Kidney epithelial cell (primary cell): Measurements from ENCODE around the gene PLCD3. TPM values are rescaled to one million over a fixed set of nuclear protein-coding genes. Genes with fewer than 3 reads are reported as not detected.

Experiments
- DNase-seq: peaks from one replicate; pipeline ENCODE4 v3.0.0-alpha.2; 2010; ENCODE audit warnings: low read depth
- H3K27me3 ChIP-seq: 2 replicates; pipeline ENCODE4 v1.6.0; 2011; ENCODE audit warnings: low read length; ENCODE audit not compliant: control insufficient read depth, insufficient read depth
- H3K36me3 ChIP-seq: 2 replicates; pipeline ENCODE4 v1.5.1; 2011; ENCODE audit warnings: low read length; ENCODE audit not compliant: control insufficient read depth, insufficient read depth
- H3K4me3 ChIP-seq: 2 replicates; pipeline ENCODE4 v1.5.1; 2011; ENCODE audit warnings: low read depth, mild to moderate bottlenecking, control low read depth, low read length
- CTCF ChIP-seq: IDR thresholded peaks from 2 replicates; pipeline ENCODE4 v1.5.1; 2011; ENCODE audit warnings: mild to moderate bottlenecking, moderate library complexity, low read length, control low read depth, inconsistent platforms; ENCODE audit not compliant: insufficient read depth, poor library complexity, severe bottlenecking
- total RNA-seq: library from RNA; depleted of rRNA; stranded (reverse); fragments of >200 nt; gene quantifications from 2 replicates; pipeline ENCODE4 v1.2.3, GENCODE V29; 2015

PLCD3 gene
- total RNA-seq, 1 donor from 2014 or later: 54.5 TPM

- no peak for DNase-seq
- H3K36me3 ChIP-seq: peaks cover under 1% of the 10 kb centered on the region
- no peak for TF ChIP-seq CTCF
Observed at GRCh38 chr17:45115015-45115625, 17.2 kb downstream of the PLCD3 start.

GRCh38 chr17:45114117-45114932, 18.0 kb downstream of the PLCD3 start:
- no peak for DNase-seq
- no peaks in the 10 kb centered on the region for H3K27me3 ChIP-seq
- H3K4me3 ChIP-seq: no peak overlapping the region
- no peaks in the 10 kb centered on the region for H3K36me3 ChIP-seq
- TF ChIP-seq CTCF: no peak

More at GRCh38 chr17:45115015-45115625, 17.2 kb downstream of the PLCD3 start:
- H3K27me3 ChIP-seq: no peaks in the 10 kb centered on the region
- H3K4me3 ChIP-seq: no peak overlapping the region

- Histone ChIP-seq H3K27me3 (no peaks in the 10 kb centered on the region), H3K4me3 (no peak overlapping the region), H3K36me3 (no peaks in the 10 kb centered on the region)
- DNase-seq: no peak
- TF ChIP-seq CTCF: no peak
Observed at GRCh38 chr17:45113424-45113754, 18.9 kb downstream of the PLCD3 start.

GRCh38 chr17:45112559-45113423, 19.5 kb downstream of the PLCD3 start:
- Histone ChIP-seq H3K27me3 (no peaks in the 10 kb centered on the region), H3K36me3 (no peaks in the 10 kb centered on the region)
- no peak for TF ChIP-seq CTCF

GRCh38 chr17:45111850-45112249, 20.5 kb downstream of the PLCD3 start:
- no peak for TF ChIP-seq CTCF
- DNase-seq: no peak
- no peak overlapping the region for H3K4me3 ChIP-seq
- H3K36me3 ChIP-seq: no peaks in the 10 kb centered on the region
- no peaks in the 10 kb centered on the region for H3K27me3 ChIP-seq

More at GRCh38 chr17:45112559-45113423, 19.5 kb downstream of the PLCD3 start:
- DNase-seq: no peak
- no peak overlapping the region for H3K4me3 ChIP-seq
